ENCODE data around the gene KLRF2. TPM values are rescaled to one million over a fixed set of nuclear protein-coding genes. Genes with fewer than 3 reads are reported as not detected.
"Not testable (repeated sequence)": the region's sequence is repeated elsewhere in the genome, so short reads cannot be mapped to it uniquely, and the experiment has no call there.

Gene KLRF2
- total RNA-seq, 1 donor from 2014 or later: not detected

- Histone ChIP-seq H3K27me3 (no peaks in the 10 kb centered on the region), H3K4me1 (no peaks in the 10 kb centered on the region), H3K9me3 (no peaks in the 10 kb centered on the region), H3K27ac (no peak overlapping the region), H3K36me3 (no peaks in the 10 kb centered on the region), H3K4me3 (no peak overlapping the region)
- intact Hi-C loops (cut with DNase I): no loop called here
- ATAC-seq (no peak), DNase-seq (no peak)
- no peak for TF ChIP-seq CTCF (IDR thresholded peaks at IDR 0.05)
These were observed 9.1 kb upstream of the KLRF2 start for GRCh38 chr12:9872162-9872561.

GRCh38 chr12:9872742-9873141, 8.5 kb upstream of the KLRF2 start:
- H3K27ac ChIP-seq: no peak overlapping the region
- DNase-seq: no peak
- ATAC-seq: no peak

GRCh38 chr12:9876120-9876519, 5.2 kb upstream of the KLRF2 start:
- intact Hi-C loops (cut with DNase I); DNase-seq; H3K4me3 ChIP-seq; H3K27ac ChIP-seq; H3K27me3 ChIP-seq; ATAC-seq; H3K9me3 ChIP-seq; H3K4me1 ChIP-seq; H3K36me3 ChIP-seq: not testable (repeated sequence)

More at GRCh38 chr12:9872742-9873141, 8.5 kb upstream of the KLRF2 start:
- H3K4me3 ChIP-seq: no peak overlapping the region
- intact Hi-C loops (cut with DNase I): no loop called here
- H3K36me3 ChIP-seq: no peaks in the 10 kb centered on the region
- TF ChIP-seq CTCF (IDR thresholded peaks at IDR 0.05): no peak
- H3K4me1 ChIP-seq: no peaks in the 10 kb centered on the region
- H3K9me3 ChIP-seq: no peaks in the 10 kb centered on the region
- H3K27me3 ChIP-seq: no peaks in the 10 kb centered on the region

GRCh38 chr12:9880532-9881078, 684 bp upstream of the KLRF2 start:
- no peak for TF ChIP-seq CTCF (IDR thresholded peaks at IDR 0.05)
- no peaks in the 10 kb centered on the region for H3K36me3 ChIP-seq
- intact Hi-C loops (cut with DNase I): no loop called here
- ATAC-seq (no peak), DNase-seq (no peak)
- no peaks in the 10 kb centered on the region for H3K9me3 ChIP-seq
- no peaks in the 10 kb centered on the region for H3K27me3 ChIP-seq
- no peak overlapping the region for H3K27ac ChIP-seq
- H3K4me1 ChIP-seq: no peaks in the 10 kb centered on the region
- H3K4me3 ChIP-seq: no peak overlapping the region

GRCh38 chr12:9881988-9882387, 699 bp downstream of the KLRF2 start:
- no peak for TF ChIP-seq CTCF (IDR thresholded peaks at IDR 0.05)
- ATAC-seq (no peak), DNase-seq (no peak)
- Histone ChIP-seq H3K4me3 (no peak overlapping the region), H3K27ac (no peak overlapping the region), H3K4me1 (no peaks in the 10 kb centered on the region), H3K27me3 (no peaks in the 10 kb centered on the region), H3K36me3 (no peaks in the 10 kb centered on the region), H3K9me3 (no peaks in the 10 kb centered on the region)
- intact Hi-C loops (cut with DNase I): no loop called here

- ATAC-seq (no peak), DNase-seq (no peak)
- no peaks in the 10 kb centered on the region for H3K27me3 ChIP-seq
- intact Hi-C loops (cut with DNase I): no loop called here
- TF ChIP-seq CTCF (IDR thresholded peaks at IDR 0.05): no peak
- no peaks in the 10 kb centered on the region for H3K36me3 ChIP-seq
- H3K9me3 ChIP-seq: no peaks in the 10 kb centered on the region
- no peak overlapping the region for H3K4me3 ChIP-seq
- no peaks in the 10 kb centered on the region for H3K4me1 ChIP-seq
- no peak overlapping the region for H3K27ac ChIP-seq
These were observed 1.9 kb downstream of the KLRF2 start for GRCh38 chr12:9883175-9883574.

All from upper lobe of right lung (tissue), 1 donor.